GM19372 (cell line): ENCODE data around the gene EMC6.
A peak's percentile ranks its signal among the peaks of the same experiment; 100 is the strongest.

Source experiments
- ATAC-seq: cut with Tn5 transposase; IDR thresholded peaks from one replicate; pipeline ENCODE4 v1.9.1; 2021; ENCODE audit warnings: mild to moderate bottlenecking, low read depth, moderate library complexity; ENCODE audit not compliant: unreplicated experiment

The EMC6 gene

GRCh38 chr17:3655766-3656165 is 12.8 kb upstream of the EMC6 start:
- no peak for ATAC-seq

GRCh38 chr17:3656353-3656752 is 12.3 kb upstream of the EMC6 start:
- ATAC-seq = no peak

- ATAC-seq = no peak
Measured at GRCh38 chr17:3656755-3657587, 11.6 kb upstream of the EMC6 start.

GRCh38 chr17:3657588-3657869 is 11.1 kb upstream of the EMC6 start:
- ATAC-seq = no peak

- no peak for ATAC-seq
Measured at GRCh38 chr17:3657874-3658783, 10.5 kb upstream of the EMC6 start.

- no peak for ATAC-seq
Measured at GRCh38 chr17:3658784-3659449, 9.7 kb upstream of the EMC6 start.

- no peak for ATAC-seq
Measured at GRCh38 chr17:3659541-3660111, 9.0 kb upstream of the EMC6 start.

- ATAC-seq = no peak
Measured at GRCh38 chr17:3660311-3660891, 8.2 kb upstream of the EMC6 start.

- ATAC-seq = no peak
Measured at GRCh38 chr17:3663102-3664011, 5.3 kb upstream of the EMC6 start.

GRCh38 chr17:3665834-3666233 is 2.8 kb upstream of the EMC6 start:
- no peak for ATAC-seq

GRCh38 chr17:3666516-3666915 is 2.1 kb upstream of the EMC6 start:
- ATAC-seq = no peak

GRCh38 chr17:3667366-3668278 is 990 bp upstream of the EMC6 start:
- ATAC-seq = peak; percentile 13

GRCh38 chr17:3669085-3669347 is 404 bp downstream of the EMC6 start:
- ATAC-seq = no peak

- no peak for ATAC-seq
Measured at GRCh38 chr17:3669548-3669947, 936 bp downstream of the EMC6 start.

- no peak for ATAC-seq
Measured at GRCh38 chr17:3672571-3672970, 4.0 kb downstream of the EMC6 start.

- no peak for ATAC-seq
Measured at GRCh38 chr17:3675886-3676285, 7.3 kb downstream of the EMC6 start.

- no peak for ATAC-seq
Measured at GRCh38 chr17:3678095-3678820, 9.6 kb downstream of the EMC6 start.
